DMS79 treated with DMSO at 0.1 percent for 48 hours (cell line): Measurements from ENCODE around the gene SGIP1.
"Not testable (repeated sequence)": the region's sequence is repeated elsewhere in the genome, so short reads cannot be mapped to it uniquely, and the experiment has no call there.

ENCODE experiments used
- DNase-seq: peaks from one replicate; lab custom pipeline; 2025; lab: John Stamatoyannopoulos, UW

Gene SGIP1

DNA sequence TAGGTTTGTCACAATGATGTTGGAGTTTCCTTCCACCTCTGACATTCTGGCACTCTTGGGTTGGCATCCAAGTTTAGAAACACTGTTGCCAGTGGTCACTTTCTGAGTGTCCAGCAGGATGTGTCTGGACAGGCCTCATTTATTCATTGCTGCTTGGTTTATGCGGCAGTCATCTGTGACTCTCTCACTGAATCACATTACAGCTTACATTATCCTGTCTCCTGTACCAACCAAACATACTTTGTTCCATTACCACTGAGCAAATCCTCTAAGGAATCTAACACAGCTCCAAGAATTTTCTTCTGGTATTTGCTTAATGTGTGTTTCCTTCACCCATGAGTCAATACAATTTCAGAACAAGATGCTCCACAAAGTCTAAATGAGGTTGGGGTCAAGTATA is 19.9 kb downstream of the SGIP1 start:
- no peak for DNase-seq

DNA sequence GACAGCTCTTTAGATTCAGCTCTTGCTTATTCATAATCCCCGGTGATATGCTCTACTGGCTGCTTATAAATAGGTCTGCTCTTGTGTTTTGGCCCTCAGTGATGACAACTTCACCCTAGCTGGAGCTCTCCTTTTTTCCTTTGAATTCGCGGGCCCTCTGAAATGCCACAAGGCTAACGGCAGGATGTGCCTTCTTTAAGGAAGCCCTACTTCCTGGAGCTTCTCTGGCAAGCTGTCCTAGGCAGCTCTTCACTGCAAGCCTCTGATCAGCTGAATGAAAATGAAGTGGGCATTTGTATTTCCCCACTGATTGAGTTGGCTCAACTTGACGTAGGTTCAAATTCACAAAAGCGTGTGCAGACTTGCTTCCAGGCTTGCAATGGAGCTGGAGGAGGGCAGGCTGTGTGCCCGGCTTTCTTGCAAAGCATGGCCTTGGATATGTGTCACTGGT is 22.2 kb downstream of the SGIP1 start:
- peak; percentile 93 for DNase-seq

DNA sequence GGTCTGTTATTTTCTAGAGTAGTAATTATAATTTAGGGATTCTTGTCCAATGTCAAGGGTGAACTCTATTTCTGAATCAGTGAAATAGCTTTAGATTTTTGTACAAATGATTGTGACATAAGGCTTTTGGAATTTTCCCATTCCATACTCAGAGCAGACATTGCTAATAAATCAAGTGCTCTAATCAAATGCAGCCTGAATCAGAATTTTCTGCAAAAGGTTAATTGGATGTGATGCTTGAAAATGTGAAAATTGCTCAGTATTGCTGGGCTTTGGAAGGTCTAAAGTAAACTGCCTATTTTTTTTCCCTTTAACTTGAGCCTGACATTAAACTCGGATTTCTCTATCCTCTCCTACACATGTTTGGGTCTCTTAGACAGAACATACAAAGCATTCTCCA is 23.2 kb downstream of the SGIP1 start:
- DNase-seq: no peak

DNA sequence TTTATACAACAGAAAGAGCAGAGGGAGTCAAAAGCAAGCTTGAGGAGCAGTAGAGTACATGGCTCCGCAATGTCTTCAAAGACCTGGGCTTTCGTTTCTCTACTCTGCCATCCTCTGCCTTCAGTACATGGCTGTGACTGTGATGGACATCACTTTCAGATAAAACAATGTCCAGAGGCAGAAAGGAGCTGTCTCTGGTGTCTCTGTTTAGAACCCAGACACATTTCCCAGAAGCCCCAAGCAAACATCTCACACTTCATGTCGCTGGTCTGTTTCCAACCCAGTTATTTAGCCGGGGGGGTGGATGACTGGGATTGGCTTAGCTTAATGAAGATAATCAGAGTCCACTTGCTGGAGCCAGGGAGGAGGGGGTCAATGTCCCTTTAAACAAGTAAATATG is 25.6 kb downstream of the SGIP1 start:
- DNase-seq: no peak

DNA sequence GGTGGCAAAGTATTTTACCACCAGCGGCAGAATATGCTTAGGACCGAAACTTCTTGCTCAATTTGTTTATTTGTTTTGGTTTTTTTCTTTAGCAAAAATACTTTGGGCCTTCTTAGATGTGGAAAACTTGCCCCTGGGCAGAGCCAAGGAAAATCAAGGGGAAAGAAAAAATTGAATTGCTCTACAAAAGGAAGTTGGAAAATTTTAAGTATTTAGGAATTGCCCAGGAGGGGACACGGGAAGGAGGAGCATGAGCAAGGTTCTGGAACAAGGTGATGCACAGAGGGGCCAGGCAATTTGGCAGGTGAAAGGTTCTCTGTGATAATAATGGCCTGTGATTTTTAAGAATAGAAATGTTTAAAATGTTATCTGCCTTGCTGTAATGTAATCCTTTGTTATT is 28.6 kb downstream of the SGIP1 start:
- DNase-seq: no peak

DNA sequence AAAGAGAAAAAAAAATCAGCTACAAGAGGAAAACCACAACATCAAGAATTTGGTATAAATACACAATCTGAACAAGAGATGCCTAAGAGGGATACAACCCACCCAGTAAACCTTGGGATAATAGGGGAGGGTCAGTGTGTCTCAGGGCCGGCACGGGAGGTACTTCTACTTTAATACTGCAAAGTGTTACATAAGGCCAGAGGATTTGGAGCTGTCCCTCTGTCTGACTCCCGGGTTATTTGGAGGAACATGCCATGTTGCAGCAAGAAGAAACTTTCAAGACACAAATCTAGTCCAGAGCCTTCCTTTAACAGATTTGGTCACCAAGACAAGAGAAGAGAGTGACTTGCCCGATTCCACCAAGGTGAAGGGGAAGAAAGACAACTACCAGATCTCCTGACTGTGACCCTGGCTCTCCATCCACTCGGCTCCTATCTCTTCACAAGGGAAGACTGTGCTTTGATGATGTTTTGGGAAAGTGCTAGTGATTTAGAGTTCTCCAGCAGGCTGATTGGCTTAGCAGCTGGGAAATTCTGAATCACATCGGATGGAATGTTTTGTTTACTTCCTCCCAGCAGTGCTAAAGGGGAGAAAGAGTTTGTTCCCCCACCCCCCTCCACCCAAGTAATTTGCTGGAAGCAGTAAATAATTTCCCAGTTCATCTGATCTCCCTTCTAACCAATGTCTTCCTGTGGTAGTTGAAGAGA is 29.3 kb downstream of the SGIP1 start:
- DNase-seq: no peak

DNA sequence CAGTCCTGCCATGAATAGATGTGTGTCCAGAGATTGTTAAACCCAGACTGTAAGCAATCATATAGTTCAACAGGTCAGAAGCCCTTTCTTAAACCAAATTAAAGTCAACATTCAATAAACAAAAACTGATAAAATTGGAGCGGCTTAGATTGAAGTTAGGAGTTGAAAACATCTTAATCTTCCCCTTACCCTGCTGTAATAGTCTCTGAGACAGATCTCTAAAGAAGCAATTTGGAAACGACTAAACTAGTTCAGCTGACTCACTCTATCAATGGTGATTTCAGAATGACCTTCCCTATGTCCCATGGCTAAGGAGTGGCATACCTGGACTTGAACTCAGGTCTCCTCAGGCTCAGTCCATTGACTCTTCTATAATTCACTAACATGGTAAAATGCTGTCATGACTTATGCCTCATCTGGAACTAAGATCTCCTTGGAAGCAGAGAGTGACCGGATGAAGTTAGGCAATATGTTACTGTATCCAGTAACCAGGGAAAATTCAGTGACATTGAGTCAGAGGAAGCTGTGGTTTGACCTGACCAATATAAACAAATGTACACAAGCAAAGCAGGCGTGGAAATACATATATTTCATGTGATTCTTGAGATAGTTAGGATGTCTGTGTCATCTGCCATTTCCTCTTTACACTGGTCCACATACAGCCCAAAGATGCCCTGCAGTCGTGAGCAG is 30.1 kb downstream of the SGIP1 start:
- DNase-seq: no peak

DNA sequence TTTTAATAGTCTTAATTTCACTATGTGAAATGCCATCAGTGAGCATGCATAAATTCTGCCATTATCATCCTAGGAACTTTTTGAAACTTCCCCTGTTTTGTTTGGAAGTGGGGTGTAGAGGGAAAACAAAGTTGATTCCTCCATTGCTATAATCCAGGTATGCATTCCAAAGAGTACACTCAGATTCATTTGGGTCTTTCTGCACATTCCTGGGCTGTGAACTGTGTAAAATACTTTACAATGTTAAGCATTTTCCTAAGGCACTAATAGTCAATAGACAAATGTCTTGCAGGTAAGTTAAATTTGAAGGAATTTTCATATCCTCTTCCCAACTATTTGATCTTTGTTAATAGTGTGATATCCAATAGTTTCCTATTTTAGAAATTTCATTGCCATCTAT is 36.2 kb downstream of the SGIP1 start:
- no peak for DNase-seq

DNA sequence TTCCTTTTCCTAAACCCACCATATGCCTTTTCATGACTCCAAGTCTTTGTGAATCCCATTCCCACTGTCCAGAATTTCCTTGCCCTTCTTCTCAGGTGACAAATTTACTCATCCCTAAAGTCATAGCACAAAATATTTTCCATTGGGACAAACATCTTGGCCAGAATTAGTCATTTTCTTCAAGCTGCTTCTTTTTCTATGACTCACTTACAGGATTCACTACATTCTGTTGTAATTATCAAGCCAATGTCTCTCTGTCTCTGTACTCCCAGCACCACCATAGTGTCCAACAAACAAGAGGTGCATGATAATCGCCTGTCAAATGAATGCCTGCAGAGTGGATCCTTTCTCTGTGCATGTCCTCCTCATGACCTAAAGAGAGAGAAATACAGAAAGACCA is 37.8 kb downstream of the SGIP1 start:
- DNase-seq: no peak

DNA sequence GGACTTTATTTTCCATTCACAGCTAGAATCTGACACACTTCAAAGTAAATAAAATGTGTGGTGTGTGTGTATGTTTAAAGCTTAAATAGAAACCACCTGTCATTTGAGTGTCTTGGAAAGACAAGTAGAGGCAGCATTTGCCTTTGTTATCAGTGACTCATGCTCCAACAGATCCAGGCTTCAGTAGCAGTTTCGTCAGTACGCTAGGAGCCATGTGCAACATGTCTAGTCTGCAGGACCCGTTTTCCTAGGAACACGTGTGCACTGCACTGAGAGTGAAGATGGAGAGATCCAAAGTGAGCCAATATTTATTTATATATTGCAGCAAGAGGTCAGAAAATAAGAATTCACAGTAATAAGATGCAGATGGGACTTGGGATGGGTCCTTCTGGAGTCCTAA is 41.8 kb downstream of the SGIP1 start:
- no peak for DNase-seq

DNA sequence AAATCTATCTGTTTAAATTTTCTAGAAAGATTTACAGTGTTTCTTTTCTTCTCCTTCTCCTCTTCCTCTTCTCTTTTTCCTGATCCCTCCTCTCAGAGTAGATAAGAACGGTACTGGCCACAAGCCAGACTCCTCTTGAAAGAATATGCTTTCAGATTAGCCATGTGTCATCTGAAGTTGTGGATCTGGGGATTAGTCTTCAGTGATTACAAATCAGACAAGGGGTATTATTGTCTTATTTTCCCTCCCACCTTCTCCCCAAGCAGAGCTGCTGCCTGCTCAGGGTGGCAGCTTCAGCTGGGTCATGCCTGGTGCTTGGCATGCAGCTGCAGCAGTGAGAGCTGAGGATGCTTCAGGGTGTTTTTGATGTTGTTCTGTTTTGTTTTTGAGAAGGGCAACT is 42.7 kb downstream of the SGIP1 start:
- DNase-seq: peak; percentile 20

DNA sequence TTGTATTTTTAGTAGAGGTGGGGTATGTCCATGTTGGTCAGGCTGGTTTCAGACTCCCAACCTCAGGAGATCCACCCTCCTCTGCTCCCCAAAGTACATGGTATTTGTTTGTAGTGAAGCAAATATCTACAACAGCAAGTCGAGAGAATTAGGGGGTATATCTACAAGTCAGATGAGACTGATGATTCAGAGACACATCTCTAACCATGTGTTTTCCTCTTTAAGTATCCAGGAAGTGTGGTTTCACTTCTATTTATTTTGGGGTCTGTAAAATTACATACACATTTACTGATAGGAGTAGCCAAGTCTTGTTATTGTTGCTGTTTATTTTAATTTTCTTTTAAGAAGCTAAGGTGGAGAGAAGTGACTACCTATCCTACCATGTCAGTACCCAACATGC is 44.9 kb downstream of the SGIP1 start:
- DNase-seq: no peak

DNA sequence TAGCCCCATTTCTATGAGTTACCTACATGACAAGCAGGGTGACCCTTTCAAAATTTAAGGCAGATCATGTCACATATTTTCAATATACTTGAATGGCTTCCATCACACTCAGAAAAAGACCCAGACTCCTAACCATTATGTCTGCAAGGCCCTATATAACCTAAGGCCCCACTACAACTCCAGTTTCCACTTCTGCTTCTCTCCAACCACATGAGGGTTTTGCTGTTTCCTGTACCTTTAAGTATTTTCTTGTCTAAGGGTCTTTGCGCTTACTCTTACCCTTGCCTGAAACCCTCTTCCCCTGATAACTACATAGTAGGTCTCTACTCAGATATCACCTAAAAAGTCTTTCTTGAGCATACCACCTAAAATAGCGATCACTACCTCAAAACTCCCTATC is 46.1 kb downstream of the SGIP1 start:
- no peak for DNase-seq

DNA sequence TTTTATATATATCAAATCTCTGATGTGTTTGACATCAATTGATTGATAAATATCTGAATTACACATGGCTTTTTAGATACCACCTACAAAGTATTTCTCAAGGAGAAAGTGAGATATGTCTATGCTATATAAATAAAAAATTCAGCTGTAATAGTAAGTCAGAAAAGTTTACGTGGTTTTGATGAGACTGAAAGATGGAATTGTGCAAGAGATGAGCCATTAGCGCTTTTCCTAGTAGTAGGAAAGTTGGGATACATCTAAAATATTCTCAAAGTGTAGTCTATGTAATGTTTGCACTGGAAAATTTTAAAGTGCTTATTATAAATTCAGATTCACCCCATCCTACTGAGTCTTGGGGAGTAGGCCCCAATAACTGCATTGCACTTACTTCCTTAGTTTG is 49.1 kb downstream of the SGIP1 start:
- no peak for DNase-seq

DNA sequence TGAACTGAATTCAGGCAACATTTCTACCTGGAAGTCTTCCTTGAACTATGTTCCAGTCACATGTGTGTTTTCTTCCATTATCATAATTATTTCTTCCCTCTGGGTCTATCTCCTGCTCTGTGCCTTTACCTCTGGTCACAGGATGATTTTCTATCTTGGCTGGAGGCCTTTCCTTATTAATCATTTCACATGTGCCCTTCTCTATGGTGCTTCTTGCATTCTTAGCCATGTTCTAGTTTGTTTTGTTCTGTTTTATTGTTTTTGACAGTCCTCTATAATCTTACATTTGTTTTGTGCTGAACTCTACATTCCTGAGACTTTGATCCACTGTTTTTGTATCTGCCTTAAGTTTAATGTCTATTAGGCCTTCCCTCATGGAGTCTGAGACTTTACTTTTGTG is 51.0 kb downstream of the SGIP1 start:
- no peak for DNase-seq

DNA sequence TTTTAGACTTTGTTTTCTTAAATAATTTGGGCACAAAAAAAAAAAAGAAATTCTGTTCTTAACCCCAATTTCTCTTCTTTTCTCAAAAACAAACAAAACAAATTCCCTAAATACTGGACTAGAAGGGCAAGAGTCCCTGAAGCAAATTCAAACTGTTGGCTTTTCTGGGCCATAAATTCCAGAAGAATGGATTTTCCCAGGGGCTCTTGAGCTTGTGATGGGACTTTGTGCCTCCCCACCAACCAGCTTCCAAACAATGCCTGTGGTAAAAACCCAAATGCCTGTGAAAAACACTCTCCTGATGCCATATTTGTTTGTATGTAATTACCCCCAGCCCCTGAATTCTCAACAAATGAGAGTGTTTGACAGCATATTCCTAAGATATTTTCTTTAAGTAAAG is 55.4 kb downstream of the SGIP1 start:
- no peak for DNase-seq

DNA sequence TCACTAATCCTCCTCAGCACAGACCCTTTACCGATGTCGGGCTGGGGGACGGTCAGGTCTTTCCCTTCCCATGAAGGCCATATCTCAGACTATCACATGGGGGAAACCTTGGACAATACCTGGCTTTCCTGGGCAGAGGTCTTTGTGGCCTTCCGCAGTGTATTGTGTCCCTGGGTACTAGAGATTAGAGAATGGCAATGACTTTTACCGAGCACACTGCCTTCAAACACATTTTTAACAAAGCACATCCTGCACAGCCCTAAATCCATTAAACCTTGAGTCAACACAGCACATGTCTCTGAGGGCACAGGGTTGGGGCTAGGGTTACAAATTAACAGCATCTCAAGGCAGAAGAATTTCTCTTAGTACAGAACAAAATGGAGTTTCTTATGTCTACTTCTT is 58.2 kb downstream of the SGIP1 start:
- not testable (repeated sequence) for DNase-seq

DNA sequence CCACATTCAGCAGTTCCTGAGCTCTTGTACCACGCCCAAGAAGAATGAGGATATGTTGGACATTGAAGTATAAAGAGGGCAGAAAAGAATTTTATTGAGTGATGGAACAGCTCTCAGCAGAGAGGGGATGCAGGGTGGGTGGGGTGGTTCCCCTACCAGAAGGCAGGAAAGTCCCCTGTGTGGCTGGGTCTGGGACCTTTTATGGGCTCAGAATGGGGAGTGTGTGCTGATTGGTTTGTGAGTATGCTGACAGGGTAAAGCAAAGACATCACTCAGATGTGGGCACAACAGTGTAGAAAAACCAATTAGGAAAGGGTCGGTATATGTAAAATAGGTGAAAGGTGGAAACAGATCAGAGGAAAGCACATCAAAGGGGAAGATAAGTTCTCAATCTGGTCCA is 62.2 kb downstream of the SGIP1 start:
- DNase-seq: no peak

DNA sequence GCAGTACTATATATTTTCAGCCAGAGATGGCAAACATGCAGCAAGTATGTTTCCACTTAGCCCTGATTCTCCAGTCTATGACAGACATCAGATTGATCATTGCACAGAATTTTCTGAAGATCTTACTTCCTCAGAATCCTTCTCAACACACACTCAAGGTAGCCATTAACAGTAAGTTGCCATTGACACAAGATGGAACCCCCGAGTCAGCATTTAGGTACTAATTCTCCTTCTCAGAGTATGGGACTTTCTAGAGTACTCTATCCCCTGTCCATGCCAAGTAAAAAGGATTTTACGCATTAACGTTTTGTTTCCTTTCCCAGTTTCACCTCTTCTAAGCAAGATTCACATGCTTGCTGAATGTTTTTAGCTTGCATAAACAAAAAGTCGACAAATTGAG is 63.5 kb downstream of the SGIP1 start:
- DNase-seq: no peak

DNA sequence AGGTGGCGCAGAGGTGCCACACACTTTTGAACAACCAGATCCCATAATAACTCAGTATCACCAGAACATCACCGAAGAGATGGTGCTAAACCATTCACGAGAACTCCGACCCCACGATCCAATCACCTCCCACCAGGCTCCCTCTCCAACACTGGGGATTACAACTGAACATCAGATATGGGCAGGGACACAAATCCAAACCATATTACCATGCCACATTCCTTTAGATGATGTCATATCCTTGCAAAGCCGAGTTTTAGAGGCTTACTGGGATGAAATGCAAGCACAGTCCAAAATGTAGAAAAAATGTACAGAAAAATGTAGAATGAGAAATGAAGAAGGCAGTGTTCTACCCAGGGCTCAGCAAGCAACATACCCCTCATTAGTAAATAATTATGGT is 64.7 kb downstream of the SGIP1 start:
- DNase-seq: no peak

DNA sequence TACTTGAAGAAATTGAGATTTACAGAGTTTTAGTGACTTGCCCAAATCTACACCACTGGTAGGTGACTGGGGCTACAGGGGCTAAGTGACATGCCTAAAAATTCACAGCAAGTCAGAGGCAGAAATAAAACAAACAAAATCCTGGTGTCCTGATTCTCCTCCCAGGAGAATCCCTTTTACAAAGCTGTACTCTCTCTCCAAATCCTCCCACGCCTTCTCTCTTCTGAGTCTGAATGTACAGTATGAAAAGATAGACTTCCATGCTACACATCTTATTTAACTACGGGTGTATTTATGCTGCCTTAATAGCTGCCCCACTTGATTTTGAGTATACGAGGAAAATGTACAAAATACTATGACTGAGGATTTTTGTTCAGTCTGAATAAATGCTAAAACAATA is 65.4 kb downstream of the SGIP1 start:
- no peak for DNase-seq

DNA sequence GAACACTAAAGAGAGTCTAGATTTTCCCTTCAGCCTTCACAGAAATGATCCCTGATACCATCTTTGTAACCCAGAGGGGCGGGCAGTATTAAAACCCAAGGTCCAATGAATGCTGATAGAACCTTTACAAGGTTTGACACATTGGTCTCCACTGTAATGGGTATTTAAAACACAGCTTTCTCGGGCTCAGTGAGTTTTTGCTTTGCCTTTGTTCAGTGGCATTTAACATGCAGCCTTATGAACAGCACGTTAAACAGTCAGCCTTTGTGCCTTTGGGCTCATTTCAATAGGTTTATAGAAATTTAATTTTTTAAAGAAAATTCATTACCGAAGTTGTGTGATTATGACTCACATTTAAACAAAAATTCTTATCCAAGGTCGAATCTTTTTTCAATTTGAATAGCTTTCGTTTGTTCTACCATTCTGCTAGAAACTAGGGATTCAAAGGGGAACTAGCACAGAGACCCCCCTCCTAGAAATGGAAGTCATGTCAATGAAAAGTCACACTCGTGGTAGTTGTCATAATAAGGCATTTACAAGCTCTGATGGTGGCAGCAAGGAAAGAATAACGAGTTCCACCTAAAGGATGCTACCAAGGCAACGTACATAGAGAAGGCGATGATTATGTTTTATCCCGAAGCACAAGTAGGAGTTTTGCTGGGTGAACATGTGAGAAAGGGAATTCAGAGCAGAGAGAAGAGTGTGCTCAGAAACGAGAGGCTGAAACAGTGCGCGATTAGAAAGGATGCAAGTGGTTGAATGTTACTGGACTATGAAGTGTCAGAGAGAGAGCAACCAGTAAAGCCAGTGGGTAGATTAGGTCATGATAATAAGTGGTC is 66.2 kb downstream of the SGIP1 start:
- no peak for DNase-seq

DNA sequence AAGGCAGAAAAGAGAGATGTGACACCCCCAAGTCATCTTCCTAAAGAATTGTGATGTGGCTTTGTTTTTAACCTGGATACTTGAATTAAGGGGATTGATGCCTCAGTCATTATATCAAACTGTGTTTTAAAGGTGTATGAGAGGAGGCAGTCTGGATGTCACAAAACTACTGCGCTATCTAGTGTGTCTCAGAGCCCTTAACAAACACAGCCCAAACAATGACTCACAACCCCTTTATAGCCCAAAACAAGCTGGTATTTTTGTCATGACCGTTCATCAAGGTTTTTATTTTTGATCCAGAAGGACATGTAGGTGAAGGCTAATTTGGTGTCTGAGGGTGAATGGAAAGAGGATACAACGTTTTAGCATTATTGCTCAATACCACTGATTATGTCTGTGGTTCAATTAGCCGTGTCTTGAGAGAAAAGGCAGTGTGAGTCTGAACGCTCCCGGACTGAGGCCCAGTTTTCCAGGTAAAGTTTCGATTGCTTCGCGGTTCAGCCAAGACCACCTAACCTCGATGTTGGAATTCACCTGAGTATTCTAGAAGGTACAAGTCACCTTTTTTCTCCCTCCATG is 71.6 kb downstream of the SGIP1 start:
- no peak for DNase-seq
